Measurements from ENCODE around the gene CD55. TPM values are rescaled to one million over a fixed set of nuclear protein-coding genes. Genes with fewer than 3 reads are reported as not detected.
A peak's percentile ranks its signal among the peaks of the same experiment; 100 is the strongest.

CD55 gene
- total RNA-seq, 1 donor from 2014 or later = 106 TPM

- Histone ChIP-seq H3K36me3 (no peaks in the 10 kb centered on the region), H3K27me3 (no peaks in the 10 kb centered on the region), H3K9me3 (no peaks in the 10 kb centered on the region), H3K27ac (no peak overlapping the region), H3K4me1 (no peaks in the 10 kb centered on the region), H3K4me3 (no peak overlapping the region)
- TF ChIP-seq POLR2A (IDR thresholded peaks at IDR 0.05) = no peak
- intact Hi-C loops (cut with DNase I) = loop anchor here (10.0 kb wide), 1 partner anchor 314 kb away; the partner anchor contains the start of gene C4BPB
- no peak for DNase-seq (ENCODE audit: extremely low spot score in 2 of 2)
Observed at GRCh38 chr1:207398986-207399385, 77.5 kb downstream of the CD55 start.

- H3K9me3 ChIP-seq = no peaks in the 10 kb centered on the region
- no peak for TF ChIP-seq POLR2A (IDR thresholded peaks at IDR 0.05)
- no peak for TF ChIP-seq POLR2AphosphoS5 (IDR thresholded peaks at IDR 0.05; ENCODE audit: insufficient read depth in 1 of 2, low read depth in 1 of 2)
- TF ChIP-seq CTCF (IDR thresholded peaks at IDR 0.05) = no peak
- H3K36me3 ChIP-seq = no peaks in the 10 kb centered on the region
- no peak for DNase-seq (ENCODE audit: extremely low spot score in 2 of 2)
- no peaks in the 10 kb centered on the region for H3K27me3 ChIP-seq
- intact Hi-C loops (cut with DNase I) = no loop called here
- H3K4me3 ChIP-seq = no peak overlapping the region
- no peaks in the 10 kb centered on the region for H3K4me1 ChIP-seq
- no peak overlapping the region for H3K27ac ChIP-seq
Observed at GRCh38 chr1:207401578-207401977, 80.1 kb downstream of the CD55 start.

GRCh38 chr1:207402744-207403143 lies 81.3 kb downstream of the CD55 start:
- Histone ChIP-seq H3K4me1 (no peaks in the 10 kb centered on the region), H3K4me3 (no peak overlapping the region), H3K36me3 (no peaks in the 10 kb centered on the region), H3K27ac (no peak overlapping the region), H3K9me3 (no peaks in the 10 kb centered on the region), H3K27me3 (no peaks in the 10 kb centered on the region)
- no peak for DNase-seq (ENCODE audit: extremely low spot score in 2 of 2)
- intact Hi-C loops (cut with DNase I) = no loop called here
- no peak for TF ChIP-seq POLR2A (IDR thresholded peaks at IDR 0.05)
- TF ChIP-seq CTCF (IDR thresholded peaks at IDR 0.05) = no peak
- no peak for TF ChIP-seq POLR2AphosphoS5 (IDR thresholded peaks at IDR 0.05; ENCODE audit: insufficient read depth in 1 of 2, low read depth in 1 of 2)

GRCh38 chr1:207404849-207405525 lies 83.5 kb downstream of the CD55 start:
- Histone ChIP-seq H3K4me1 (no peaks in the 10 kb centered on the region), H3K9me3 (no peaks in the 10 kb centered on the region), H3K4me3 (no peak overlapping the region), H3K36me3 (no peaks in the 10 kb centered on the region), H3K27ac (no peak overlapping the region), H3K27me3 (no peaks in the 10 kb centered on the region)
- no peak for TF ChIP-seq POLR2AphosphoS5 (IDR thresholded peaks at IDR 0.05; ENCODE audit: insufficient read depth in 1 of 2, low read depth in 1 of 2)
- peak; percentile 22 to 61 (median 50) for TF ChIP-seq CTCF (IDR thresholded peaks at IDR 0.05)
- intact Hi-C loops (cut with DNase I) = no loop called here
- DNase-seq (ENCODE audit: extremely low spot score in 2 of 2) = no peak

GRCh38 chr1:207405814-207406213 lies 84.3 kb downstream of the CD55 start:
- Histone ChIP-seq H3K9me3 (no peaks in the 10 kb centered on the region), H3K4me3 (no peak overlapping the region), H3K4me1 (no peaks in the 10 kb centered on the region), H3K27me3 (no peaks in the 10 kb centered on the region), H3K27ac (no peak overlapping the region), H3K36me3 (no peaks in the 10 kb centered on the region)
- no peak for TF ChIP-seq CTCF (IDR thresholded peaks at IDR 0.05)
- no peak for TF ChIP-seq POLR2AphosphoS5 (IDR thresholded peaks at IDR 0.05; ENCODE audit: insufficient read depth in 1 of 2, low read depth in 1 of 2)
- TF ChIP-seq POLR2A (IDR thresholded peaks at IDR 0.05) = no peak
- intact Hi-C loops (cut with DNase I) = no loop called here
- DNase-seq (ENCODE audit: extremely low spot score in 2 of 2) = no peak

Data from vagina (tissue), 2 donors.